Cardiac muscle cell (in vitro differentiated cells and primary cell): ENCODE data around the gene WDR43. TPM values are rescaled to one million over a fixed set of nuclear protein-coding genes. Genes with fewer than 3 reads are reported as not detected.
"Not testable (repeated sequence)": the region's sequence is repeated elsewhere in the genome, so short reads cannot be mapped to it uniquely, and the experiment has no call there.

Source experiments
- DNase-seq, 2 donors: peaks; one replicate each; pipeline versions ENCODE4 v3.0.0 to v3.0.0-alpha.2; 2010 to 2017; ENCODE audit warnings: low read depth in 1 of 2, low spot score in 1 of 2
- H3K27ac ChIP-seq: fragments of 200-600 bp; sonication (generic); 2 replicates; pipeline ENCODE4 v1.5.1; 2016
- H3K27me3 ChIP-seq: fragments of 200-600 bp; sonication (generic); 2 replicates; pipeline ENCODE4 v1.6.0; 2016; ENCODE audit warnings: control low read depth
- H3K36me3 ChIP-seq: fragments of 200-600 bp; sonication (generic); 2 replicates; pipeline ENCODE4 v1.5.1; 2016; ENCODE audit warnings: control low read depth
- H3K4me1 ChIP-seq: fragments of 200-600 bp; sonication (generic); 2 replicates; pipeline ENCODE4 v1.8.1; 2017; ENCODE audit warnings: low read depth, mild to moderate bottlenecking, mixed run types
- H3K4me3 ChIP-seq: fragments of 200-600 bp; sonication (generic); 2 replicates; pipeline ENCODE4 v1.5.1; 2016; ENCODE audit warnings: mild to moderate bottlenecking
- H3K9me3 ChIP-seq: fragments of 200-600 bp; sonication (generic); 2 replicates; pipeline ENCODE4 v1.5.1; 2017; ENCODE audit warnings: low read depth, mild to moderate bottlenecking, control low read depth
- CTCF ChIP-seq: IDR thresholded peaks from 2 replicates; pipeline ENCODE4 v1.5.1; 2012; ENCODE audit warnings: low read depth, mild to moderate bottlenecking, low read length
- polyA plus RNA-seq: library from polyadenylated mRNA; unstranded; fragments of >200 nt; fragmentation: Nextera tagmentation; extraction: Ambion mirVana; gene quantifications from 2 replicates; pipeline ENCODE4 v1.2.1, GENCODE V29; 2016
- total RNA-seq: library from RNA; depleted of rRNA; stranded (reverse); fragments of >200 nt; gene quantifications from 2 replicates; pipeline ENCODE4 v1.2.3, GENCODE V29; 2016

WDR43 gene
- total and polyA plus RNA-seq, 2 experiments from 2014 or later = 16.9 to 34.1 TPM

GRCh38 chr2:28976584-28976983 lies 82.1 kb downstream of the WDR43 start:
- H3K27me3 ChIP-seq = no peaks in the 10 kb centered on the region
- TF ChIP-seq CTCF = no peak
- H3K4me3 ChIP-seq = no peak overlapping the region
- no peaks in the 10 kb centered on the region for H3K36me3 ChIP-seq
- H3K9me3 ChIP-seq = no peaks in the 10 kb centered on the region
- H3K4me1 ChIP-seq = peaks cover 5% of the 10 kb centered on the region
- peak; percentile 23 to 53 for DNase-seq
- H3K27ac ChIP-seq = no peak overlapping the region

- no peak for TF ChIP-seq CTCF
- no peaks in the 10 kb centered on the region for H3K9me3 ChIP-seq
- no peak overlapping the region for H3K4me3 ChIP-seq
- no peaks in the 10 kb centered on the region for H3K36me3 ChIP-seq
- H3K4me1 ChIP-seq = peaks cover 5% of the 10 kb centered on the region
- no peaks in the 10 kb centered on the region for H3K27me3 ChIP-seq
- no peak overlapping the region for H3K27ac ChIP-seq
- no peak for DNase-seq
Measured at GRCh38 chr2:28977176-28977875, 82.9 kb downstream of the WDR43 start.

GRCh38 chr2:28978001-28978400 lies 83.5 kb downstream of the WDR43 start:
- not testable (repeated sequence) for H3K9me3 ChIP-seq, H3K27me3 ChIP-seq, H3K4me3 ChIP-seq, DNase-seq, H3K4me1 ChIP-seq, H3K36me3 ChIP-seq, H3K27ac ChIP-seq

GRCh38 chr2:28978606-28979005 lies 84.1 kb downstream of the WDR43 start:
- no peak for TF ChIP-seq CTCF
- Histone ChIP-seq H3K27me3 (no peaks in the 10 kb centered on the region), H3K4me1 (peaks cover 5% of the 10 kb centered on the region), H3K36me3 (no peaks in the 10 kb centered on the region), H3K4me3 (no peak overlapping the region), H3K9me3 (no peaks in the 10 kb centered on the region), H3K27ac (no peak overlapping the region)
- no peak for DNase-seq

GRCh38 chr2:28979041-28979440 lies 84.6 kb downstream of the WDR43 start:
- H3K36me3 ChIP-seq = no peaks in the 10 kb centered on the region
- no peak for DNase-seq
- no peak overlapping the region for H3K4me3 ChIP-seq
- H3K27ac ChIP-seq = no peak overlapping the region
- no peaks in the 10 kb centered on the region for H3K9me3 ChIP-seq
- peaks cover 5% of the 10 kb centered on the region for H3K4me1 ChIP-seq
- H3K27me3 ChIP-seq = no peaks in the 10 kb centered on the region
- no peak for TF ChIP-seq CTCF

GRCh38 chr2:28979576-28980366 lies 85.3 kb downstream of the WDR43 start:
- TF ChIP-seq CTCF = no peak
- H3K4me1 ChIP-seq = peaks cover 5% of the 10 kb centered on the region
- no peaks in the 10 kb centered on the region for H3K9me3 ChIP-seq
- DNase-seq = peak in 1 of 2 donors; percentile 28
- H3K4me3 ChIP-seq = no peak overlapping the region
- no peak overlapping the region for H3K27ac ChIP-seq
- no peaks in the 10 kb centered on the region for H3K36me3 ChIP-seq
- no peaks in the 10 kb centered on the region for H3K27me3 ChIP-seq
